Liver (tissue), 9 donors: ENCODE results near the gene TJAP1. TPM values are rescaled to one million over a fixed set of nuclear protein-coding genes. Genes with fewer than 3 reads are reported as not detected.

Experiments used
- DNase-seq: peaks from one replicate; pipeline ENCODE4 v3.0.0-alpha.2; 2017; ENCODE audit warnings: low spot score
- H3K27ac ChIP-seq, 2 donors: one replicate each; pipeline ENCODE4 v1.7.0; 2013; ENCODE audit warnings: inconsistent platforms in 2 of 2, low read length in 2 of 2, control low read depth in 1 of 2, low read depth in 1 of 2, mild to moderate bottlenecking in 1 of 2
- H3K27me3 ChIP-seq, 4 donors: one replicate each; pipeline versions ENCODE4 v1.6.1 to v1.7.0; 2013; ENCODE audit warnings: low read length in 3 of 4, inconsistent platforms in 1 of 4, mild to moderate bottlenecking in 1 of 4, moderate library complexity in 1 of 4; ENCODE audit not compliant: control insufficient read depth in 4 of 4, insufficient read depth in 4 of 4
- H3K36me3 ChIP-seq, 4 donors: one replicate each; pipeline versions ENCODE4 v1.6.1 to v1.7.0; 2013; ENCODE audit warnings: low read length in 3 of 4, mild to moderate bottlenecking in 3 of 4, low read depth in 1 of 4, moderate library complexity in 1 of 4; ENCODE audit not compliant: control insufficient read depth in 4 of 4, insufficient read depth in 3 of 4
- H3K4me1 ChIP-seq, 4 donors: one replicate each; pipeline versions ENCODE4 v1.6.1 to v1.7.0; 2013; ENCODE audit warnings: low read length in 3 of 4, mild to moderate bottlenecking in 3 of 4, moderate library complexity in 1 of 4; ENCODE audit not compliant: control insufficient read depth in 4 of 4, insufficient read depth in 4 of 4
- H3K4me3 ChIP-seq, 3 donors: one replicate each; pipeline versions ENCODE4 v1.6.1 to v1.7.0; 2013; ENCODE audit warnings: low read length in 3 of 3, control low read depth in 1 of 3, low read depth in 1 of 3, mild to moderate bottlenecking in 1 of 3
- H3K9ac ChIP-seq, 2 donors: one replicate each; pipeline ENCODE4 v1.7.0; 2013; ENCODE audit warnings: low read length in 2 of 2, mild to moderate bottlenecking in 2 of 2, moderate library complexity in 2 of 2, control low read depth in 1 of 2, low read depth in 1 of 2
- H3K9me3 ChIP-seq, 4 donors: one replicate each; pipeline versions ENCODE4 v1.6.1 to v1.7.0; 2013; ENCODE audit warnings: low read length in 3 of 4; ENCODE audit not compliant: control insufficient read depth in 4 of 4
- CTCF ChIP-seq: fragments of 150-350 bp; IDR thresholded peaks from 2 replicates; pipeline ENCODE4 v1.5.1; 2017; ENCODE audit warnings: improper control_type of control experiment, low read depth, low read length; ENCODE audit not compliant: missing input control
- EGR1 ChIP-seq, 2 donors: IDR thresholded peaks; 2 replicates each; pipeline ENCODE4 v1.6.1; 2016 to 2018; ENCODE audit warnings: antibody characterized with exemption in 2 of 2, low read depth in 2 of 2
- FOXA1 ChIP-seq: IDR thresholded peaks from 2 replicates; pipeline ENCODE4 v1.6.1; 2016; ENCODE audit warnings: antibody characterized with exemption
- FOXA2 ChIP-seq: IDR thresholded peaks from 2 replicates; pipeline ENCODE4 v1.6.1; 2016; ENCODE audit warnings: antibody characterized with exemption
- GABPA ChIP-seq, 2 donors: IDR thresholded peaks in 1 of 2; conservative IDR thresholded peaks in 1 of 2; 2 replicates each; pipeline ENCODE4 v1.6.1; 2016; ENCODE audit warnings: antibody characterized with exemption in 2 of 2, mild to moderate bottlenecking in 1 of 2, moderate library complexity in 1 of 2
- HNF4A ChIP-seq, 2 donors: conservative IDR thresholded peaks; 2 replicates each; pipeline ENCODE4 v1.6.1; 2016; ENCODE audit warnings: antibody characterized with exemption in 2 of 2, mild to moderate bottlenecking in 2 of 2
- HNF4G ChIP-seq: IDR thresholded peaks from 2 replicates; pipeline ENCODE4 v1.6.1; 2016; ENCODE audit warnings: antibody characterized with exemption
- JUND ChIP-seq, 2 donors: IDR thresholded peaks; 2 replicates each; pipeline ENCODE4 v1.6.1; 2016; ENCODE audit warnings: antibody characterized with exemption in 2 of 2
- NR2F2 ChIP-seq: IDR thresholded peaks from 2 replicates; pipeline ENCODE4 v1.6.1; 2016; ENCODE audit warnings: antibody characterized with exemption
- RAD21 ChIP-seq, 2 donors: IDR thresholded peaks; 2 replicates each; pipeline ENCODE4 v1.6.1; 2016; ENCODE audit warnings: antibody characterized with exemption in 2 of 2, mild to moderate bottlenecking in 2 of 2
- RXRA ChIP-seq, 2 donors: IDR thresholded peaks; 2 replicates each; pipeline ENCODE4 v1.6.1; 2017 to 2018; ENCODE audit warnings: antibody characterized with exemption in 2 of 2, mild to moderate bottlenecking in 1 of 2
- SP1 ChIP-seq: IDR thresholded peaks from 2 replicates; pipeline ENCODE4 v1.6.1; 2018; ENCODE audit warnings: antibody characterized with exemption, mild to moderate bottlenecking
- TAF1 ChIP-seq: conservative IDR thresholded peaks from 2 replicates; pipeline ENCODE4 v1.6.1; 2016; ENCODE audit warnings: antibody characterized with exemption, mild to moderate bottlenecking
- YY1 ChIP-seq: IDR thresholded peaks from 2 replicates; pipeline ENCODE4 v1.6.1; 2016; ENCODE audit warnings: antibody characterized with exemption, mild to moderate bottlenecking
- WGBS: extraction: QIAGEN DNeasy Blood & Tissue Kit; methylation state at CpG from one replicate; pipeline ENCODE4 v1.1.7; 2013; 5-methylcytosine and 5-hydroxymethylcytosine counted together
- polyA plus RNA-seq, 2 donors: library from polyadenylated mRNA; stranded (reverse) in 1 of 2; unstranded in 1 of 2; fragments of 200-250 nt in 1 of 2; fragments of >200 nt in 1 of 2; fragmentation: Nextera tagmentation in 1 of 2; extraction: Ambion mirVana in 1 of 2; gene quantifications; one replicate each; pipeline versions ENCODE4 v1.2.1 to v1.2.3, GENCODE V29; 2013 to 2015
- total RNA-seq, 2 donors: library from RNA; depleted of rRNA; stranded (reverse); fragments of >200 nt; gene quantifications; one replicate each; pipeline ENCODE4 v1.2.3, GENCODE V29; 2014
- TF ChIP-seq, protein P1 (sequence below): IDR thresholded peaks from 2 replicates; pipeline ENCODE4 v1.6.1; 2016; ENCODE audit warnings: antibody characterized with exemption
- TF ChIP-seq, protein P2 (sequence below): IDR thresholded peaks from 2 replicates; pipeline ENCODE4 v1.6.1; 2016; ENCODE audit warnings: antibody characterized with exemption
- TF ChIP-seq, protein P3 (sequence below): IDR thresholded peaks from 2 replicates; pipeline ENCODE4 v1.6.1; 2016; ENCODE audit warnings: antibody characterized with exemption
- donor health status: healthy.
- donor health status: healthy.
- donor health status: healthy.
- donor health status: healthy.
- donor health status: healthy.

Gene TJAP1
- total and polyA plus RNA-seq, 4 donors: 6.9 to 10.3 (median 7.8) TPM

DNA sequence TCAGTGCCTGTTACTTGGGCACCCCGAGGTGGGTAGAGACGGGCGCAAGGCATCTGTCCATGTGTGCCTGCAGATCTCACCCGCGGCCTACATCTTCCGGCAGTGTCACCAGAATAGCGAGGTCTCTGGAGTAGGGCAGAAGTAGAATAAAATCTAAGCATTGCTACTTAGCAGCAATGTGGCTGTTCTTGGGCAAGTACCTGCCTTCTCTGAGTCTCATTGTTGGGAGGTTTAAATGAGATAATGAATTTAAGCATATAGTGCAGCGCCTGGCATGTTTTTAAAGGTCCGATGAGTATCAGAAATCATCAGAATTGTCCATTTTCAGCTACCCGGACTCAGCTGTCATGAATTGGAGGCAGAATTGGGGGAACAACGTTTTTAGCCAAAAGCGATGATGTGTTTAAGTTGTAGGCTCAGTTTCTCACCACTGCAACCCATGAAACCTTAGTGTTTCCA is 49.2 kb upstream of the TJAP1 start:
- H3K9me3 ChIP-seq: no peaks in the 10 kb centered on the region
- H3K4me3 ChIP-seq: peak overlapping the region; percentile 64 to 91 (median 87)
- peak overlapping the region; percentile 84 to 93 for H3K27ac ChIP-seq
- no peak for DNase-seq
- no peaks in the 10 kb centered on the region for H3K27me3 ChIP-seq
- TF ChIP-seq FOXA1: no peak
- no peak for TF ChIP-seq HNF4A (conservative IDR thresholded peaks at IDR 0.05)
- TF ChIP-seq HNF4G: no peak
- no peak for TF ChIP-seq CTCF
- no peak for TF ChIP-seq NR2F2
- peaks cover 0 to 8% (median 2%) of the 10 kb centered on the region in 4 donors for H3K36me3 ChIP-seq
- peak overlapping the region; percentile 30 to 80 for H3K9ac ChIP-seq
- 20% methylated on average over 12 of the region's 12 CpGs for WGBS
- peaks cover 4 to 19% (median 18%) of the 10 kb centered on the region in 4 donors for H3K4me1 ChIP-seq

- no peak for TF ChIP-seq HNF4G
- TF ChIP-seq HNF4A (conservative IDR thresholded peaks at IDR 0.05): no peak
- TF ChIP-seq, protein P1, sequence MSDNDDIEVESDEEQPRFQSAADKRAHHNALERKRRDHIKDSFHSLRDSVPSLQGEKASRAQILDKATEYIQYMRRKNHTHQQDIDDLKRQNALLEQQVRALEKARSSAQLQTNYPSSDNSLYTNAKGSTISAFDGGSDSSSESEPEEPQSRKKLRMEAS: no peak
- TF ChIP-seq EGR1 (IDR thresholded peaks at IDR 0.05; ENCODE audit: low read depth in 2 of 2): no peak
- H3K4me1 ChIP-seq: peaks cover 4 to 19% (median 18%) of the 10 kb centered on the region in 4 donors
- peak overlapping the region in 1 of 2 donors; percentile 30 for H3K9ac ChIP-seq
- no peaks in the 10 kb centered on the region for H3K27me3 ChIP-seq
- H3K4me3 ChIP-seq: peak overlapping the region in 1 of 3 donors; percentile 64
- H3K9me3 ChIP-seq: no peaks in the 10 kb centered on the region
- peaks cover 0 to 8% (median 2%) of the 10 kb centered on the region in 4 donors for H3K36me3 ChIP-seq
- WGBS: 96% methylated on average over 3 of the region's 3 CpGs
- no peak overlapping the region for H3K27ac ChIP-seq
- DNase-seq: no peak
Measured at GRCh38 chr6:43428874-43429273, 48.5 kb upstream of the TJAP1 start.

DNA sequence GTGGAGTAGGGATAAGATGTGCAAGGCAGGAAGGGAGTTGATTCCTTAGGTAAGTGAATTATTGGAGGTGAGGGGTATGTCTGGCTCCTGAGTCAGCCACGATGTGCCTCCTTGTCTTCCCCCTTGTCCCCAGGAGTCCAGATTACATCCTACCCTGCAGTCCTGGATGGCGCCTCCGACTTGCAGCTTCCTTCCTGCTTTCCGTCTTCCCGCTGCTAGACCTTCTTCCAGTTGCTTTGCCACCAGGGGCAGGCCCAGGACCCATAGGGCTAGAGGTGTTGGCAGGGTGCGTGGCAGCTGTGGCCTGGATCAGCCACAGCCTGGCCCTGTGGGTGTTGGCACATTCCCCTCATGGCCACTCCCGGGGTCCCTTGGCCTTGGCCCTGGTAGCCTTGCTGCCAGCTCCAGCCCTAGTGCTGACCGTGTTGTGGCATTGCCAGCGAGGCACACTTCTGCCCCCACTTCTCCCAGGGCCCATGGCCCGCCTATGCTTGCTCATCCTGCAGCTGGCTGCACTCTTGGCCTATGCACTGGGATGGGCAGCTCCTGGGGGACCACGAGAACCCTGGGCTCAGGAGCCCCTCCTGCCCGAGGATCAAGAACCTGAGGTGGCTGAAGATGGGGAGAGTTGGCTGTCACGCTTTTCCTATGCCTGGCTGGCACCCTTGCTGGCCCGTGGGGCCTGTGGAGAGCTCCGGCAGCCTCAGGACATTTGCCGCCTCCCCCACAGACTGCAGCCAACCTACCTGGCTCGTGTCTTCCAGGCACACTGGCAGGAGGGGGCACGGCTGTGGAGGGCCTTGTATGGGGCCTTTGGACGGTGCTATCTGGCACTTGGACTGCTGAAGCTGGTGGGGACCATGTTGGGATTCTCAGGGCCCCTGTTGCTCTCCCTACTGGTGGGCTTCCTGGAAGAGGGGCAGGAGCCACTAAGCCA is 45.1 kb upstream of the TJAP1 start:
- H3K36me3 ChIP-seq: peaks cover 0 to 8% (median 2%) of the 10 kb centered on the region in 4 donors
- no peak overlapping the region for H3K9ac ChIP-seq
- TF ChIP-seq NR2F2: no peak
- TF ChIP-seq, protein P1: no peak
- no peak for TF ChIP-seq FOXA1
- TF ChIP-seq, protein P2, sequence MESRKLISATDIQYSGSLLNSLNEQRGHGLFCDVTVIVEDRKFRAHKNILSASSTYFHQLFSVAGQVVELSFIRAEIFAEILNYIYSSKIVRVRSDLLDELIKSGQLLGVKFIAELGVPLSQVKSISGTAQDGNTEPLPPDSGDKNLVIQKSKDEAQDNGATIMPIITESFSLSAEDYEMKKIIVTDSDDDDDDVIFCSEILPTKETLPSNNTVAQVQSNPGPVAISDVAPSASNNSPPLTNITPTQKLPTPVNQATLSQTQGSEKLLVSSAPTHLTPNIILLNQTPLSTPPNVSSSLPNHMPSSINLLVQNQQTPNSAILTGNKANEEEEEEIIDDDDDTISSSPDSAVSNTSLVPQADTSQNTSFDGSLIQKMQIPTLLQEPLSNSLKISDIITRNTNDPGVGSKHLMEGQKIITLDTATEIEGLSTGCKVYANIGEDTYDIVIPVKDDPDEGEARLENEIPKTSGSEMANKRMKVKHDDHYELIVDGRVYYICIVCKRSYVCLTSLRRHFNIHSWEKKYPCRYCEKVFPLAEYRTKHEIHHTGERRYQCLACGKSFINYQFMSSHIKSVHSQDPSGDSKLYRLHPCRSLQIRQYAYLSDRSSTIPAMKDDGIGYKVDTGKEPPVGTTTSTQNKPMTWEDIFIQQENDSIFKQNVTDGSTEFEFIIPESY: no peak
- no peak for TF ChIP-seq RXRA (IDR thresholded peaks at IDR 0.05)
- TF ChIP-seq GABPA (IDR thresholded peaks at IDR 0.05 in 1 of 2, conservative IDR thresholded peaks at IDR 0.05 in 1 of 2): no peak
- TF ChIP-seq, protein P3, sequence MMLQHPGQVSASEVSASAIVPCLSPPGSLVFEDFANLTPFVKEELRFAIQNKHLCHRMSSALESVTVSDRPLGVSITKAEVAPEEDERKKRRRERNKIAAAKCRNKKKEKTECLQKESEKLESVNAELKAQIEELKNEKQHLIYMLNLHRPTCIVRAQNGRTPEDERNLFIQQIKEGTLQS: no peak
- no peak for TF ChIP-seq CTCF
- TF ChIP-seq TAF1: no peak
- no peak for TF ChIP-seq HNF4A (conservative IDR thresholded peaks at IDR 0.05)
- no peak for TF ChIP-seq FOXA2
- TF ChIP-seq YY1: no peak
- no peak for TF ChIP-seq JUND (IDR thresholded peaks at IDR 0.05)
- no peak for TF ChIP-seq RAD21 (IDR thresholded peaks at IDR 0.05)
- TF ChIP-seq HNF4G: no peak
- TF ChIP-seq EGR1 (IDR thresholded peaks at IDR 0.05; ENCODE audit: low read depth in 2 of 2): no peak
- TF ChIP-seq SP1: no peak
- peaks cover 10 to 14% (median 12%) of the 10 kb centered on the region in 4 donors for H3K4me1 ChIP-seq
- no peaks in the 10 kb centered on the region for H3K27me3 ChIP-seq
- H3K9me3 ChIP-seq: no peaks in the 10 kb centered on the region
- no peak overlapping the region for H3K4me3 ChIP-seq
- no peak for DNase-seq
- no peak overlapping the region for H3K27ac ChIP-seq
- WGBS: 95% methylated on average over 19 of the region's 19 CpGs
